Kidney epithelial cell (primary cell): ENCODE measurements around the gene TBXAS1. TPM values are rescaled to one million over a fixed set of nuclear protein-coding genes. Genes with fewer than 3 reads are reported as not detected.
"Not testable (repeated sequence)": the region's sequence is repeated elsewhere in the genome, so short reads cannot be mapped to it uniquely, and the experiment has no call there.

Source experiments
- DNase-seq: peaks from one replicate; pipeline ENCODE4 v3.0.0-alpha.2; 2010; ENCODE audit warnings: low read depth
- H3K27me3 ChIP-seq: 2 replicates; pipeline ENCODE4 v1.6.0; 2011; ENCODE audit warnings: low read length; ENCODE audit not compliant: control insufficient read depth, insufficient read depth
- H3K36me3 ChIP-seq: 2 replicates; pipeline ENCODE4 v1.5.1; 2011; ENCODE audit warnings: low read length; ENCODE audit not compliant: control insufficient read depth, insufficient read depth
- H3K4me3 ChIP-seq: 2 replicates; pipeline ENCODE4 v1.5.1; 2011; ENCODE audit warnings: low read depth, mild to moderate bottlenecking, control low read depth, low read length
- CTCF ChIP-seq: IDR thresholded peaks from 2 replicates; pipeline ENCODE4 v1.5.1; 2011; ENCODE audit warnings: mild to moderate bottlenecking, moderate library complexity, low read length, control low read depth, inconsistent platforms; ENCODE audit not compliant: insufficient read depth, poor library complexity, severe bottlenecking
- total RNA-seq: library from RNA; depleted of rRNA; stranded (reverse); fragments of >200 nt; gene quantifications from 2 replicates; pipeline ENCODE4 v1.2.3, GENCODE V29; 2015

Gene TBXAS1
- total RNA-seq, 1 donor from 2014 or later = 7.8 TPM

- H3K27me3 ChIP-seq = no peaks in the 10 kb centered on the region
- no peak for DNase-seq
- no peak for TF ChIP-seq CTCF
- H3K4me3 ChIP-seq = no peak overlapping the region
- no peaks in the 10 kb centered on the region for H3K36me3 ChIP-seq
Observed at GRCh38 chr7:139923090-139923489, 94.0 kb downstream of the TBXAS1 start.

- Histone ChIP-seq H3K4me3 (no peak overlapping the region), H3K27me3 (no peaks in the 10 kb centered on the region), H3K36me3 (no peaks in the 10 kb centered on the region)
- TF ChIP-seq CTCF = no peak
- no peak for DNase-seq
Observed at GRCh38 chr7:139924461-139924860, 95.4 kb downstream of the TBXAS1 start.

DNA sequence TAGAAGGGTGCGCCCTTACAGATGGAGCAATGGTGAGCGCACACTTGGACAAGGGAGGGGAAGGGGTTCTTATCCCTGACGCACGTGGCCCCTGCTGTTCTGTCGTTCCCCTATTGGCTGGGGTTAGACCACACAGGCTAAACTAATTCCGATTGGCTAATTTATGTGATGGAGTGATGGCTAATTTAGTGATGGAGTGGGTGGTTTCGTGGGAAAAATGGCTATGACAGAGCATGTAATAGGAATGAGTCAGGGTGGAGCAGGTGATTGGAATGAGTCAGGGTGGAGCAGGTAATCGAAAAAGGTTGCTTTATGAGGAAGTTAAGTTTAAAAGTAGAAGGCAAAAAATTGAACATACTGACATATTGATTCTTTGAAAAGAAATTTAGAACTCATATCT is 100.2 kb downstream of the TBXAS1 start:
- not testable (repeated sequence) for H3K36me3 ChIP-seq, DNase-seq, H3K4me3 ChIP-seq, H3K27me3 ChIP-seq

DNA sequence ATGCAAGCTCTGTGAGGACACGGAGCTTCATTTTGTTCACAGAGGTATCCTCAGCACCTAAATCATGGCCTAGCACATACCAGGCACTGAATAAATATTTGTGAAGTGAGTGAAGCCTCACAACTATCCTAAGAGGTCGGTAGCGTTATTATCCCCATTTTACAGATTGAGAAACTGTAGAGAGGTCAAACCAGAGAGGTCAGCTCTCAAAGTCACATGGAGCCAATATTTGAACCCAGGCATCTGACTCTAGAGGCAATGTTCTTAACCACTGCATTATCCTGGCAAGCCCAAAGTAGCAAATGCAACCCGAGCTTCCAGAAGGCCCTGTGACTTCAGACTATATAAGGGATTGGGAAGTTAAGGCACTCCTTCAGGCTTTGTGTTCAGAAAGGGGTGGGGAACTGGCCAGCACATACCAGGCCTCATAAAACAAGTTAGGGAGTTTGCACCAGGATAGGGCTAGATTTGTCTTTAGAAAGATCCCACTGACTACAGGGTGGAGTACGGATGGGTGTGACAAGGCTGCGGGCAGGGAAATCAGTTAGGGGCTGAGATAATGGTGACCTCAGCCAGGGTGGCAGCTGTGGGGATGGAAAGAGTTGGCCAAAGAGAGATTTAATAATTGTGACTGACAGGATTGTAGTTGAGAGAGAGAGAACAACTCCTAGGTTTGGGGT is 101.4 kb downstream of the TBXAS1 start:
- no peaks in the 10 kb centered on the region for H3K27me3 ChIP-seq
- DNase-seq = no peak
- H3K4me3 ChIP-seq = no peak overlapping the region
- TF ChIP-seq CTCF = no peak
- H3K36me3 ChIP-seq = no peaks in the 10 kb centered on the region

- H3K36me3 ChIP-seq = no peaks in the 10 kb centered on the region
- H3K4me3 ChIP-seq = no peak overlapping the region
- no peak for DNase-seq
- H3K27me3 ChIP-seq = no peaks in the 10 kb centered on the region
- TF ChIP-seq CTCF = no peak
Observed at GRCh38 chr7:139931190-139931934, 102.3 kb downstream of the TBXAS1 start.

- no peak overlapping the region for H3K4me3 ChIP-seq
- no peaks in the 10 kb centered on the region for H3K36me3 ChIP-seq
- TF ChIP-seq CTCF = no peak
- no peak for DNase-seq
- no peaks in the 10 kb centered on the region for H3K27me3 ChIP-seq
Observed at GRCh38 chr7:139932531-139932930, 103.5 kb downstream of the TBXAS1 start.
